UCSD-AML1 (cell line): Measurements from ENCODE around the gene IRX1.

Experiments used
- DNase-seq: peaks from one replicate; lab custom pipeline; 2025; ENCODE audit not compliant: unreplicated experiment; lab: John Stamatoyannopoulos, UW

Gene IRX1

GRCh38 chr5:3600106-3601060 is 4.8 kb downstream of the IRX1 start:
- DNase-seq, result no peak

- no peak for DNase-seq
These were observed 5.6 kb downstream of the IRX1 start for GRCh38 chr5:3601061-3601710.

- no peak for DNase-seq
These were observed 6.5 kb downstream of the IRX1 start for GRCh38 chr5:3601911-3602782.

GRCh38 chr5:3602785-3603502 is 7.3 kb downstream of the IRX1 start:
- DNase-seq, result no peak

GRCh38 chr5:3604501-3604900 is 8.9 kb downstream of the IRX1 start:
- DNase-seq, result no peak

GRCh38 chr5:3605298-3606010 is 9.8 kb downstream of the IRX1 start:
- no peak for DNase-seq

- no peak for DNase-seq
These were observed 10.6 kb downstream of the IRX1 start for GRCh38 chr5:3606121-3606831.

GRCh38 chr5:3607541-3608181 is 12.0 kb downstream of the IRX1 start:
- no peak for DNase-seq

- DNase-seq, result no peak
These were observed 13.6 kb downstream of the IRX1 start for GRCh38 chr5:3609120-3609681.

GRCh38 chr5:3612591-3613042 is 17.0 kb downstream of the IRX1 start:
- no peak for DNase-seq

GRCh38 chr5:3613726-3614125 is 18.1 kb downstream of the IRX1 start:
- DNase-seq, result no peak

GRCh38 chr5:3615217-3615616 is 19.6 kb downstream of the IRX1 start:
- no peak for DNase-seq

GRCh38 chr5:3615829-3616228 is 20.2 kb downstream of the IRX1 start:
- DNase-seq, result no peak

GRCh38 chr5:3619579-3619978 is 23.9 kb downstream of the IRX1 start:
- DNase-seq, result no peak

GRCh38 chr5:3622961-3623360 is 27.3 kb downstream of the IRX1 start:
- no peak for DNase-seq

- no peak for DNase-seq
These were observed 30.0 kb downstream of the IRX1 start for GRCh38 chr5:3625626-3626025.

- no peak for DNase-seq
These were observed 38.4 kb downstream of the IRX1 start for GRCh38 chr5:3634061-3634460.

GRCh38 chr5:3639175-3639574 is 43.5 kb downstream of the IRX1 start:
- no peak for DNase-seq

- no peak for DNase-seq
These were observed 46.6 kb downstream of the IRX1 start for GRCh38 chr5:3642231-3642630.
